NCI-H2107 treated with DMSO at 0.1 percent for 48 hours (cell line): ENCODE results near the gene C11orf98.
"Not testable (repeated sequence)": the region's sequence is repeated elsewhere in the genome, so short reads cannot be mapped to it uniquely, and the experiment has no call there.

Experiments
- DNase-seq: peaks from one replicate; lab custom pipeline; 2025; ENCODE audit not compliant: unreplicated experiment; lab: John Stamatoyannopoulos, UW

The C11orf98 gene

GRCh38 chr11:62665075-62665598, at the start of gene C11orf98, which contains the start of gene CSKMT:
TSS of gene C11orf98 (minus strand) at chr11:62665210. CDS start at chr11:62665169, 41 bp downstream.
TSS of gene CSKMT (plus strand) at chr11:62665312. CDS start at chr11:62665880, 568 bp downstream.
- peak; percentile 78 for DNase-seq

GRCh38 chr11:62713343-62713742, 48.3 kb upstream of the C11orf98 start:
- DNase-seq = no peak

- no peak for DNase-seq
These were observed 47.9 kb upstream of the C11orf98 start for GRCh38 chr11:62712861-62713260.

GRCh38 chr11:62712276-62712812, 47.3 kb upstream of the C11orf98 start:
- DNase-seq = no peak

GRCh38 chr11:62710001-62710345, 45.0 kb upstream of the C11orf98 start:
- DNase-seq = no peak

- DNase-seq = peak; percentile 98
These were observed 44.4 kb upstream of the C11orf98 start for GRCh38 chr11:62709247-62710000.

GRCh38 chr11:62708793-62709192, 43.8 kb upstream of the C11orf98 start:
- DNase-seq = no peak

- DNase-seq = no peak
These were observed 43.4 kb upstream of the C11orf98 start for GRCh38 chr11:62708392-62708791.

- DNase-seq = no peak
These were observed 42.4 kb upstream of the C11orf98 start, which contains the start of the genes BSCL2 and GNG3 for GRCh38 chr11:62707277-62707861. TSS of gene BSCL2 (minus strand) at chr11:62707424. CDS start at chr11:62707195, 229 bp downstream. TSS of gene GNG3 (plus strand) at chr11:62707676. CDS start at chr11:62708296, 620 bp downstream.

GRCh38 chr11:62706850-62707247, 41.8 kb upstream of the C11orf98 start:
- no peak for DNase-seq

- peak; percentile 78 for DNase-seq
These were observed 41.2 kb upstream of the C11orf98 start for GRCh38 chr11:62705880-62706849.

GRCh38 chr11:62705413-62705812, 40.4 kb upstream of the C11orf98 start:
- no peak for DNase-seq

- not testable (repeated sequence) for DNase-seq
These were observed 38.9 kb upstream of the C11orf98 start for GRCh38 chr11:62703921-62704320.

GRCh38 chr11:62702246-62702645, 37.2 kb upstream of the C11orf98 start:
- DNase-seq = no peak

- DNase-seq = peak; percentile 17
These were observed 29.6 kb upstream of the C11orf98 start for GRCh38 chr11:62694455-62695167.

GRCh38 chr11:62693624-62694023, 28.6 kb upstream of the C11orf98 start:
- peak; percentile 19 for DNase-seq

- DNase-seq = no peak
These were observed 24.6 kb upstream of the C11orf98 start, which contains the start of gene LRRN4CL for GRCh38 chr11:62689421-62690183. TSS of gene LRRN4CL (minus strand) at chr11:62689530. CDS start at chr11:62688508, 1,022 bp downstream.

- no peak for DNase-seq
These were observed 23.5 kb upstream of the C11orf98 start for GRCh38 chr11:62688491-62688890.
